Activated CD8-positive, alpha-beta memory T cell treated with anti-CD3 and anti-CD28 coated beads, Interleukin-2, amount 50 U/mL, for 1 hour (primary cell): Measurements from ENCODE around the gene TTC24.
"Not testable (repeated sequence)": the region's sequence is repeated elsewhere in the genome, so short reads cannot be mapped to it uniquely, and the experiment has no call there.

ENCODE experiments used
- DNase-seq: peaks from one replicate; pipeline ENCODE4 v3.0.0-alpha.2; 2020; ENCODE audit errors: extremely low read depth

The TTC24 gene

GRCh38 chr1:156579472-156579871 is at the start of gene TTC24:
Gene TTC24, plus strand, starts transcription at chr1:156579723. Its CDS starts 1,642 bp downstream, at chr1:156581365.
- DNase-seq: no peak

DNA sequence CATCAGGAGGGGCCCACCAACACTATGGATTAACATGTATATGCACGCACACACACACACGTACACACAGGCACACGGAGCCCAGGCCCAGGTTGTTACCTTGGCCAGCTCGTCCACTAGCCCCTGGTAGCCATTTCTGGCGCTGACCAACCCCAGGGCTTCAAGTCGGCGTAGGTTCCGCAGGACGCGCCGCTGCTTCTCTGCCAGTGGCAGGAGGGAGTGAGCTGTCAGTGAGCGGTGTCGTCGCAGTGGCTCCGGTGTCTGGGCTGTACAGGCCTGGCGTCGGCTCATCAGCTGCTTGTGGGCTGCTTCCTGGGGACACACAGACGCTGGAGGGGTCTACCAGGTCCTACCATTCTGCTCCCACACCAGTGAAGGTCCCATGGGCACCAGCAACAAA is 49.5 kb upstream of the TTC24 start:
- no peak for DNase-seq

GRCh38 chr1:156532374-156532773 is 47.1 kb upstream of the TTC24 start:
- DNase-seq: no peak

DNA sequence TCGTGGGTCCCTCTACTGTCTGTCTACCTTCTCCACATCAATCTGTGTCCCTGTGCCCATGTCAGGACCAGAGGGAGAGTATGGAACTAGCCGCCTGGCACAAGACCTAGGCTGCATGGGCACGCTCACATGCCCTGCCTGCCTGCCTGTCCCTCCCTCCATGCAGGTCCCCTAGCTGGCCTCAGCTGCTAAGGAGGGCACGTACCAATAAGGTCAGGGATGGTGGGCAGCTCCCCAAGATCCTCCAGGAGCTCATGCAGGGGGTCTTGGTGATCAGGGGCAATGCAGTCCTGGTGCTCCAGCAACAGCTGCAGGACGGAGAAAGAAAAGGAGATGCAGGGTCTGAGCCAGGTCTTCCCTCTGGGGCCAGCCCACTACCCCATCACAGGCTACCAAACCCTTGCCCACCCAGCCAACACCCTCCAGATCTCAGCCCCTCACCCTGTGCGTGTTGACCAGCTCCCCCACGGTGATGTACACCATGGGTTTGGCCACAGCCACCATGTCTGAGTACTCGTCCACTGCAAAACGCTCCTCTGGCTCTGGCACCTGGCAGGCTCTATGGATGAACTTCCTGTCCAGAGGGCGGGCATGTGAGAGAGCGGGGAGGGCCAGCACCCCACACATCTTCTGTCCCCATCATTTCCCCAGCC is 45.8 kb upstream of the TTC24 start:
- DNase-seq: no peak

DNA sequence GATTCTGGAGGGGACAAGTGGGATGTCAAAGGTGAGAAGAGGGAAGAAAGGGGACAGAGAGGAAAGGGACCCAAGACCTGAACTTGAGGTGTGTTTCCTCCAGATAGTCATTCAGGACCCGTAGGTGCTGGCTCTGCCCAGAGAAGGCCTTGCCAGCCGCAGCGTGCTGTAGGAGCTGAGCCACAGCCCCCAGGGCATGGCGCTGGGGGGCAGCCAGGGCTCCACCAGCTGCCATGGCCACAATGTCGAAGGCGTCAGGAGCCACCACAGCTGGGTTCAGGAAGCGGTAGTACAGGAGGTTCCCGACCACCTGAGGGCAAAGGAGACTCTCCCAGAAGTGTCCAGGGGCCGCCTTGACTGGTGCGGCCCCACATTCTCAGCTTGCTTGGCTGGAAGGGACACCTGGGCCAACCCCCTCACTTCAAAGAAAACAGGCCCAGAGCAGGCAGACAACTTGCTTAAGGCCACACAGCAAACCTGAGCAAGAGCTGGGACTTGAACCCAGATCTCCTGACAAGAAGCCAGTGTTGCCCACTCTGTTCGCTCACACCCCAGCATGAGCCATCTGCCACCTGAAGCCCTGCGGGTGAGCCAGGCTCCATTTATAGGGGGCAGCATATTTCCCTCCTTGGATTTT is 45.0 kb upstream of the TTC24 start:
- DNase-seq: no peak

DNA sequence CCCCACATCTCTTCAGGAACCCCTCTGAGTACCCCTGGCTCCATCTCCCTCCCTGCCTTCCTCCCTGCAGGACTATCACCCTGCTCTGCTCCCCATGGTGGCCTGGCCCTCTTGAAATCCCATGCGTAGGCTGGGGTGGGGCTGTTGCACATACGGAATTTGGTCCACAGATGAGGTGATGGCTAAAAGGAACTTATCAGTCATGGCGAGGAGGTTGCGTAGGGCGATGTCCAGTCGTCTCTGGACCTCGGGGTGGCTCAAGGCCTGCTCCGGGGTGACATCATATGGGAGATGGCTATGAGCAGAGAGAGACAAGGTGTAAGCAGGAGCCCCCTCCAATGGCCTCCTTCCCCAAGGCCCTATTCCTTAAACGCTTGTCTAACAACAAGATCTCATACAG is 42.5 kb upstream of the TTC24 start:
- DNase-seq: no peak

DNA sequence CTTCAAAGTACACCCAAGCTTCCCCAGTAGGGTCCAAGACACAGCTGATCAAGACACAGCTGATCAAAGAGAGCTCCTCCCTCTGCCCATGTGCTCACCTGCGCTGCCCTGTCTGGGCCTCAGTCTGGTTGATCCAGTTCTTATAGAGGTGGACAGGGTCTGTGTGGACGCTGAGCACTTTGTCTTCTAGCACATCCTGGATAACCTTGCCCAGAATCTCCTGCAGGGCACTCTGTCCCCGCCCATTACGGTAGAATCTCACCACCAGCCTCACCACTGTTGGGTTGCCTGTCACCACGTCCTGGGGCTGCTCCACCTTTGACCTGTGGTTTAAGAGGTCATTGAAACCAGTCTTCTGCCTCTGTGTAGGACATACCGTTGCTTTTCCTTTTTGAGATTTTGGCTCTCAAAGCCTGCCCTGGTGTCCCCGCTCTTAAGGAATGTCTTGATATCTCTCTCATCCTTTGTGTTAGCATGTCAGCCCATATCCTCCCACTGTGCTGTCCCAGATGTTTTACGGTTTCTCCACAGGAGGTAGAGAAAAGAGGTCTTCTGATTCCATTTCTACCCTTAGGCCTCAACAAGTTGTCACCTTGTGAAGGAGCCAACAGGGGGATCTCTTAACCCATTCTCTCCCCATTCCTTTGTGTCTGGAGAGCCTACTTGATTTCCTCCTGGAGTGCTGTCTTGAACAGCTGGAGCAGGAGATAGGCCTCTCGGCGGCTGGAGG is 40.6 kb upstream of the TTC24 start:
- no peak for DNase-seq

DNA sequence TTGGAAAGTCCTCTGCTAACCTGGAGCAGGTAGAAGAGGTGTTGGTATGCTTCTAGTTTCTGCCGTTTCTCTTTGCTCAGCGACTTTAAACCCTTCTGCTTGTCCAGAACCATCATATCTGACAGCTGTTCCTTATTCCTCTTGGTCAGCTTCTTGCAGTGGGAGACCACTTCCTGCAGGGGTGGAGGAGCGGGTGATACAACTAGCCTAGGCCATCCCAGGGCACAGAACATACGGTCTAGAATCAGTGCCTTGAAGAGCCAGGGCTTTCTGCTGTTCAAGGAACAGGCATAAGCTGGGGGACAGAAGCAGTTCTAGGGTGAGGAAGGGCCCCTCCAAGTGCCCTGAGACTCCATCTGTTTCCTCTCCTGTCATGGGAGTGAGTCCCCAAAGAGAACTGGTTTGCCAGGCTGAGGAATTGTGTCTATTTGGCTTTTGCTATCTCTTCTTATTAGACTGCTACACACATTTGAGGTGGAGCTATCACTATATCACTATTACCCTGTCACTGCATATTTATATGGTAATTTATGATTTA is 39.6 kb upstream of the TTC24 start:
- no peak for DNase-seq

DNA sequence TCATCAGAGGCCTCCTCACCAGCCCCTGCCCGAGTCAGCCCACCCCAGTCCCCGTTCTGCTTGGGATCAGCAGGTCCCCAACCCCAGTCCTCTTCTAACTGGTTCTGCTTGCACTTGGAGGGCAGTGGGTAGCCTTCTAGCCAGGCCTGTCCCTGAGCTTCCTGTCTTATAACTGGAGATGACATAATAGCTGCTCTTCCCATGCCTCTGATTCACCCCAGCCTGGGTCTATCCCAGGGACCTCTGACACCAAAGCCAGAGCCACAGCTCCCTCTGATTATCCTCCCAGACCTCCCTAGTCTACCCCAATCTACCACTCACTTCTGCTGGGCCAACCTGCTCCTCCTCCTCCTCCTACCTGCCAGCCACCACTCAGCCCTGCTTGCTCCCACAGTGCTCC is 38.6 kb upstream of the TTC24 start:
- no peak for DNase-seq

- DNase-seq: no peak
These were observed 36.5 kb upstream of the TTC24 start for GRCh38 chr1:156543066-156543465.

DNA sequence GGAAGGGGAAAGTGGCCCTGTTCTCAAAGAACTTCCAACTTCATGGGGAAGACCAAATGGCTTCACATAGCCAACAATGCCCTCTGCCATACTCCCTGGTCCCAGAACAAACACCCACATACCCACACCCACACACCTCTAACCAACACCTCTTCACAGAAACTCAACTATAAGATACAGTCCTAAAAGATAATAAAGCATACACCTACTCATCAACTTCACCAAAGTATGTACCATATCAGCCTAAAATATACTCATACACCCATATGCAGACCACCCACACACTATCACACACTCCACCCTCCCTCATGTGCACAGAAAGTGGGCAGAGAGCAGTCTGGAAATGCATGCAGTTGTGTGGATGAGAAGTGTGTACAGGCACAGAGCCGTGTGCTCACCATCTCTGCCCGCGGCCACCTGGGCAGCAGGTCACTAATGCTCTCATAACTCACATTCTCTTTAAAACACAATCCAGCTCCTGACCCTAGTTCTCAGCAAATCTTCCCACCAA is 34.9 kb upstream of the TTC24 start:
- no peak for DNase-seq

DNA sequence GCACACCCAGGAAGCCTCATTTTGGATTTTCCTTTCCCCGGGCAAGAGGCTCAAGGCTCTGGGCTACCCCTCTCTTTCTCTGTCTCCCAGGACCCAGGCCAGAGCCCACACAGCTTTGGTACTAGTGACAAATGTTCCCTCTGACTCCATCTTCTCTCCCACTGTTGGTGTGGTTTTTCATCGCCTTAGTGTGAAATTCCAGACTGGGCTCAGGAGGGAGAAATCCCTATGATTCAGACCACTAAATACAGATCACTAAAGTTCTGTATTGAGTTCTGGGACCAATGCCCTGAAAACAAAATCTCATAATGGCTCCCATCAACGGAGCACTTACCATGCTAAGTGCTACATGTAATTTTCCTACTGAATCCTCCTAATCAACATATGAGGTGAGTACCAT is 33.3 kb upstream of the TTC24 start:
- no peak for DNase-seq

- DNase-seq: no peak
These were observed 32.1 kb upstream of the TTC24 start for GRCh38 chr1:156547434-156547833.

DNA sequence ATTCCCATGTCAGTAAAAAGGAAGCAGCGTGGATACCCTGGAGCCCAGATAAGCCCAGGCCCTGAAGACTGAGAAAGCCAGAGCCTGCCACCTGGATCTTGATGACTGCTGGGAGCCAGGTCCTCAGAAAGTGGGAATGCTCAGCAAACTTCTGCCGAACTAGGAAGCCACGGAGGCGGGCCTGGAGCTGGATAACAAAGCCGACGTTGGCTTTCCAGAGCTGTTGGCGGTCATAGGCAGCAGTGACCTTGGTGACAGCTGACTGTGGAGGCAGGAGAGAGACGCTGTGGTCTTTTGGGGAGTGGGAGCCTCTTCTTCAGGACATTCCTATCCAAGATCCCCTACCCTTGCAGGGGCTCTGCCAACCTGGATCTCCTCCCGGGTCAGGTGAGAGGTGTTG is 31.5 kb upstream of the TTC24 start:
- no peak for DNase-seq

DNA sequence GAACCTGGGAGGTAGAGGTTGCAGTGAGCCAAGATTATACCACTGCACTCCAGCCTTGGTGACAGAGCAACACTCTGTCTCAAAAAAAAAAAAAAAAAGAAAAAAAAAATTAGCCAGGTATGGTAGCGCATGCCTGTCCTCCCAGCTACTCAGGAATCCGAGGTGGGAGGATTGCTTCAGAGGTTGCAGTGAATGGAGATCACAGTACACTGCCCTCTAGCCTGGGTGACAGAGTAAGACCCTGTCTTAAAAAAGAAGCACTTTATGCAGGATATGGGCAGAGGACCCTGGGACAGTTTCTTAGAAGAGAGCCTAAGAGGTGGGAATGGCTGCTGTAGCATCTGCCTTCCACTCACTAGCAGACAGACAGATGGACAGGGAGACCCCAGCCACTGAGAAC is 30.1 kb upstream of the TTC24 start:
- DNase-seq: no peak

DNA sequence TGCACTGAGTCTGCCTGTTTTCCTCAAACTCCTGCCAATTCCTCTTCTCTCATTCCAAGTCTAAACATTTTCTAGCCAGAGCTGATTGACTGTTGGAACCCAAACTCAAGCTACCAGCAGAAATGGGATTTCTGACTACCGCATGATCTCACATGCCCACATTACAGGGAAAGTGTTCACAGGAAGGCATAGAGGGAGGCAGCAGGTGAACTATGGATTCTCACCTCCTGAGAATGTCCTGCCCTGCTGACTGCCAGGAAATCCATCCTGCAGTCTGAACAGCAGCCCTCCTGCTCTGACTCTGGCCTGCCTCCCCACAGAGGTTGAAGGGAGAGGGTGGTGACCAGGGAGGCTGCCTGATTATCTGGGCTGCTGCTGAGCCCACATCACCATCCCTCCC is 29.7 kb upstream of the TTC24 start:
- DNase-seq: no peak

DNA sequence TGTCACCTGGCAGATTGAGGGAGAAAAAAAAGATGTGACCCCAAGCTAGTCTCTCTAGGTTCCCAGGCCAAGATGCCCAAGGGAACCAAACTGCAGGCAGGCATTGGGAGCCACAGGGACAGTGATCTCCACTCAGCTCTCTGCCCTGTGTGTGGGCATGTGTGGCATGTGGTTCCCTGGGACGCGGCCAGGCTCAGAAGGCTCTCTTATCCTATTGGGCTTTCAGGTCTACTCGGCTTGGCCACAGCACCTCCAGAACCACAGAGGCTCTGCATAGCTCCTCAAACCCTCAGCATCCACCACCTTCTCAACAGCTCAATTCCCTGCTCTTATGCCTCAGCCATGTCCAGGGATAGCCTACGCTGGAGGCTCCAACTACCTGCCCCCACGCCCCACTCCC is 29.2 kb upstream of the TTC24 start:
- no peak for DNase-seq

DNA sequence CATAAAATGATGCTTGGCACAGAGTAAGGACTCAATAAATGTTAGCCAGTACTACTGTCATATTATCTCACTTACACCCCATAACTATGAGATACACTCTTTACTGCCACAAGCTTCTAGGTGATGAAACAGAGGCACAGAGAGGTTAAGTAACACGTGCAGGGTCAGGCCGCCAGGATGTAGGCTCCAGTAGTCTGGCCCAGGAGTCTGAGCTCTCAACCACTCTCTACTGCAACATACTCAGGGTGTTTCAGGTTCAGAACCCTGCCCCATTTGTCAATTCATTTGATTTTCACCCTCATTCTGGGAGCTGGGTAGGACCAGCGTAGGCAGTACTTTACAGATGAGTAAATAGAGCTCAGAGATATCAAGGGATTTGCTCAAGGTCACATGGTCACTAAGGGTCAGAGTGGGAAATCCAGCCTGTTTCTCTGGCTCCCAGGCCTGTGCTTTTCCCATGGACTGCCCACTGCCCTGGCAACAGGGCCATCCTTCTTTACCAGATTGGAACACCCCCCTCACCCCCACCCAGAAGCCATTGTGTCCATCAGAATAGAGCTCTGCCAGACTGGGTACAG is 28.4 kb upstream of the TTC24 start:
- no peak for DNase-seq

DNA sequence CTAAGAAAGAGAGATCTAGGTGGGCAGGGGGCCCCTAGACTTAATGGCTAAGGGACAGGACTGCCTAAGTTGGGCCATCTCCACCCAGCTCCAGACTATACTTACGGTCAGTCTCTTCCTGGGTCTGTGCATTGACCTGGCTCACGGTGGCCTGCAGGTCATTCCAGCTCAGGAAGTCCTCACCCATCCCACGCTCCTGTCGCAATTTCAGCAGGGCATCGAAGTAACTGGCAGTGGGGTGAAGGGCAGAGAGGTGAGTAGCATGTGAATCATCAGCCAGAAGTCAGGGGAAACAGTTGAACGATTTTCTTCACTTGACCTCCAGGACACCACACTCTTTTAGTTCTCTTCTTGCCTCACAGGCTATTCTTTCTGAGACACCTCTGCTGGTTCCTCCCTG is 27.7 kb upstream of the TTC24 start:
- DNase-seq: no peak

DNA sequence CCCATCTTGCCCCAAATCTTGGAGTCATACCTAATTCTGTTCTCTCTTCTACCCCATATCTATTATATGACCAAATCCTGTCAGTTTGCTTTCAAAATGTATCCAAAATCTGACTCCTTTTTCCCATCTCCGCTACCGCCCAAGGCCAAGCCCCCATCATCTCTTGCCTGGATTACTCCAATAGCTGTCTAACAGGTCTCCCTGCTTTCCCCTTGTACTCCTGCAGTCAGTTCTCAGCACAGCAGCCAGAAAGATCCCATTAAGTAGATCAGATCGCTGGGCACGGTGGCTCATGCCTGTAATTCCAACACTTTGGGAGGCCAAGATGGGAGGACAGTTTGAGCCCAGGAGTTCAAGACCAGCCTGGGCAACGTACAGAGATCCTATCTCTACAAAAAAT is 27.0 kb upstream of the TTC24 start:
- no peak for DNase-seq

DNA sequence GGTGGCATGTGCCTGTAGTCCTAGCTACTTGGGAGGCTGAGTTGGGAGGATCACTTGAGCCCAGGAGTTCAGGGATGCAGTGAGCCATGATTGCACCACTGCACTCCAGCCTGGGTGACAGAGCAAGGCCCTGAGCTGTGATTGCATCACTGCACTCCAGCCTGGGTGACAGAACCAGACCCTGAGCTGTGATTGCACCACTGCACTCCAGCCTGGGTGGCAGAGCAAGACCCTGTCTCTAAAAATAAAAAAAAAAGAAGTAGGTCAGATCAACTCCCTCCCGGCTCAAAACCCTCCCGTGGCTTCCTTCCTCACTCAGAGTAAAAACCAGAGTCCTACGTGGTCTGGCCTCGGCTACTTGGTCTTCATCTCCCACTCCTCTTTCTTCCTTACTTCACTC is 26.6 kb upstream of the TTC24 start:
- DNase-seq: not testable (repeated sequence)

GRCh38 chr1:156553860-156554485 is 25.6 kb upstream of the TTC24 start:
- no peak for DNase-seq
